Renal cortical epithelial cell (primary cell): ENCODE data around the gene PROSER1. TPM values are rescaled to one million over a fixed set of nuclear protein-coding genes. Genes with fewer than 3 reads are reported as not detected.
"Not testable (repeated sequence)": the region's sequence is repeated elsewhere in the genome, so short reads cannot be mapped to it uniquely, and the experiment has no call there.

ENCODE experiments used
- DNase-seq: peaks from one replicate; pipeline ENCODE4 v3.0.0-alpha.2; 2011; ENCODE audit warnings: low read depth
- total RNA-seq: library from RNA; depleted of rRNA; stranded (reverse); fragments of >200 nt; gene quantifications from 2 replicates; pipeline ENCODE4 v1.2.3, GENCODE V29; 2014

Gene PROSER1
- total RNA-seq, result 15.5 and 20.9 TPM in 2 replicates

DNA sequence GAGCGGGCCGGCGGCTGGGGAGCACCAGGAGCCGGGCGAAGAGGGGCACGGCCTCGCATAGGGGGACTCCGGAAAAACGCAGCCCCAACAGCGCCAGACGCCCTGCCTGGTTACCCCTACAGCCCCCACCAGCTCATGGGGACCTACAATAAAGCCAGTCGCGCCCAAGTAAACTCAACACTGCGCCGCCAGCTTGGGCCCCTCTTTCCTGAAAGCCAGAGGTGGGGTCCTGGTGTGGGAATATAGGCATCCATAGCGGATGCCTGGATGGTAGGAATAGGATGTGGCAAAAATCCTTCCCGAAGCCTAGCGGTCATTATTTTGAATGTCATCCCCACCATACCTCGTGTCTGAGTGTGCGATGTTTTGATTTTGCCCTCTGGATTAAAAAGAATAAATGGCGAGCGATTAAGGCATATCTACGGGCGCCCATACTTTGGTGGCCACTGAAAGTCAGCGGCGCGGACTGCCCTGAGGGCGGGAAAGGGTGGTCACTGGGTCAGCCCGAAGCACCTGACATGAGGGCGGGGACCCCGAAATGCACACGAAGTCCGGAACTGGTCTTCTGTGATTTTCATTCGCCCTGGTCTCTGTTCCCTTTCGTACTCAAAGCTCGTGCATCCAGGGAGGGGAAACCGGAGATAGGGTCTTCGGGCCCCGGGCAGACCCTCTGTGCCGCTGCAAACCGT, at the start of gene PROSER1, which contains the start of gene NHLRC3:
Gene PROSER1 (minus strand): TSS at position 210 of the 689 bp plus-strand sequence. CDS start 847 bp downstream, outside the sequence.
Gene NHLRC3 (plus strand): TSS at position 577 of the 689 bp plus-strand sequence. CDS start 184 bp downstream, outside the sequence.
- DNase-seq, result peak; percentile 89

DNA sequence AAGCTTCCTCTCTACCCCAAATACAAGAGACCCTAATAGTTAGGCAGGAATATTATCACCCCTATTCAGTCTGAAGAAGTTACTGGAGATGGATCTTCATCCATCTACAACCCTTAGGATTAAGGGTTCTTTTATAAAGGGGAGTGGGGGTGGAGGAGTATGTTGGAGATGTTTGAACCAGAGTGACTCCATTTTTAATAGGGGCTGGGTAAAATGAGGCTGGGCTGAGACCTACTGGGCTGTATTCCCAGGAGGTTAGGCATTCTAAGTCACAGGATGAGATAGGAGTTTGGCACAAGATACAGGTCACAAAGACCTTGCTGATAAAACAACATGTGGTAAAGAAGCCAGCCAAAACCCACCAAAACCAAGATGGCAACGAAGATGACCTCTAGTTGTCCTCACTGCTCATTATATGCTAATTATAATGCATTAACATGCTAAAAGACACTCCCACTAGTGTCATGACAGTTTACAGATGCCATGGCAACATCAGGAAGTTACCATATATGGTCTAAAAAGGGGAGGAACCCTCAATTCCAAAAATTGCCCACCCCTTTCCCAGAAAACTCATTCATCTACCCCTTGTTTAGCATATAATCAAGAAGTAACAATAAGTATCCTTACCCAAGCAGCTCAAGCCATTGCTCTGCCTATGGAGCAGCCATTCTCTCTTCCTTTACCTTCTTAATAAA, 48.5 kb upstream of the PROSER1 start:
- not testable (repeated sequence) for DNase-seq

GRCh38 chr13:39073983-39074382, 36.1 kb upstream of the PROSER1 start:
- no peak for DNase-seq

DNA sequence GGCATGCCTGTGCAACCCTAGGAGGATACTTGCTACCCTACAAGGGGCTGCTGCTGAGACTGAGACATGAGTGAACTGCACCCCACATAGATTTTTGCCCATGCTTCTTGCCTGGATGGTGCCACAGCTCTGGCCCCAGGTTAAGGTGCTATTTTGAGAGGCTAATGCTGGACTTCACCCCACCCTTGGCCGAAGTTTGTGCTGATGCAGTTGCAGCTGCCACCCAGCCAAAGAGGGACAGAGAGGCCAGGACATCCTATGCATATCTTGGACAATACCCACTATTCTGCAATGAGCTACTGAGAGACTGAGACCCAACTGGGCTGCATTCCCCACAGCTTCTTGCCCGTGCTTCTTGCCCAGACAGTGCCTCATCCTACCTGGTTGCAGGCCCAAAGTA, 35.0 kb upstream of the PROSER1 start:
- no peak for DNase-seq

DNA sequence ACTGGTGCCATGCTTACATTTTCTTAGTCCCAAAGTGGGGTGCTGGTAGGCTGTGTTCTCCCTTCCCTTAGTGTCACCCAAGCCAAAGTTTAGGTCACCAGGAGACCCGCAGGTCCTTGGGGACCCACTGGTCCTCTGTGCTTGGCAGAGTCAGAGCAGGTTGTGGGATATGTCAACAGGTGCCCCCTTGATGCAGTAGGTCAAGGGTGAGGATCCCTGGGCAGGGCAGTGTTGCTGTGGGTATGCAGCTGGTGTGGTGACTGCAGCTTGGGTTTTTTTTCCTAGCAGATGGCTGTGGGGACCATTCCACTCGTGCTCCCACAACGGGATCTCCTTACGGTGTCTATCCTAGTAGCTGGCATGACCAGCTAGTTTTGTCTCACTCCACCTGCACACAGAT, 24.1 kb upstream of the PROSER1 start:
- DNase-seq, result no peak

DNA sequence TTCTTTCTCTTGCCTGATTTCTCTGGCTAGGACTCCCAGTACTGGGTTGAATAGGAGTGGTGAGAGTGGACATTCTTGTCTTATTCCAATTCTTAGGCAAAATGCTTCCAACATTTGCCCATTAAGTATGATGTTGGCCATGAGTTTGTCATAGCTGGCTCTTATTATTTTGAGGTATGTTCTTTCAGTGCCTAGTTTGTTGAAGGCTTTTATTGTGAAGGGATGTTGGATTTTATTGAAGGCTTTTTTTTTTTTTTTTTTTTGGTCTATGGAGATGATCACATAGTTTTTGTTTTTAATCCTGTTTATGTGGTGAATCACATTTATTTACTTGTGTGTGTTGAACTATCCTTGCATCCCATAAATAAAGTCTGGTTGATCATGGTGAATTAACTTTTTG, 20.2 kb upstream of the PROSER1 start:
- no peak for DNase-seq

GRCh38 chr13:39056018-39056417, 18.1 kb upstream of the PROSER1 start:
- no peak for DNase-seq

DNA sequence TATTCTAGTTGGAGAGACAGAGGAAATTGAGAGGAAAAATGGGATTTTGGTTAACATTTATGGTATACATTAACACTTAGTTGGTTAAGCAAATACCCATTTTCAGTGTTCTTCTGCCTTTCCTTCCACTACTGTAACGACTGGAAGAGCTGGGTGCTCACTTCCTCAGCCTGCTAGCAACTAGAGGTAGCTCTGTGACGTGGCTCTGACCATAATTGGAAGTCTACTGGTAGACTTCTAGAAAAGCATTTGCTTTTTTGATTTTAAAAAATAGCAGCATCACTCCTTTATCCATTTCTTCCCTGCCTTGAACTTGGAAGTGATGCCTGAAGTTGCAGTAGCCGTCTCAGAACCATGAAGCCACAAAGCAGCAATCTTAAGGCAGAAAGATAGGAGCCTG, 16.2 kb upstream of the PROSER1 start:
- no peak for DNase-seq

GRCh38 chr13:39052944-39053343, 15.1 kb upstream of the PROSER1 start:
- no peak for DNase-seq

DNA sequence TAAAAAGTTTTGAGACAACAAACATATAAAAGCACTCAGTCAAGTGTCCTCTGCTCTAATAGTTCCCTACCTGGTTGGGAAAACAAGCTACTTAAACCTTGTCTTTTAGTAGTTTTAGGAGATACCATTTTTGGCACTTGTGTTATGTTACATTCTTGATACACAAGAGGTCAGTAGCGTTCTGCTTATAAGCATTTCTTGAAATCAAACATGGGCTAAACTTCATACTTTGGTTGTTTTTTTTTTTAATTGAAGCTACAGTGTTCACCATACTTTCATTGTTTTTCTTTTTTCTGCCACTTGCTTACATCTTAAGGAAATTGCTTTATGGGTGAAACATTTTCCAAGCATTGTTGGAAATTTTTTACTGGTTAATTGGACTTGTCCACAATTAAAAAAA, 13.3 kb upstream of the PROSER1 start:
- DNase-seq, result peak; percentile 62

GRCh38 chr13:39049274-39049673, 11.4 kb upstream of the PROSER1 start:
- no peak for DNase-seq

- DNase-seq, result no peak
Measured at GRCh38 chr13:39048806-39049205, 10.9 kb upstream of the PROSER1 start.

GRCh38 chr13:39047560-39047959, 9.7 kb upstream of the PROSER1 start:
- DNase-seq, result no peak

DNA sequence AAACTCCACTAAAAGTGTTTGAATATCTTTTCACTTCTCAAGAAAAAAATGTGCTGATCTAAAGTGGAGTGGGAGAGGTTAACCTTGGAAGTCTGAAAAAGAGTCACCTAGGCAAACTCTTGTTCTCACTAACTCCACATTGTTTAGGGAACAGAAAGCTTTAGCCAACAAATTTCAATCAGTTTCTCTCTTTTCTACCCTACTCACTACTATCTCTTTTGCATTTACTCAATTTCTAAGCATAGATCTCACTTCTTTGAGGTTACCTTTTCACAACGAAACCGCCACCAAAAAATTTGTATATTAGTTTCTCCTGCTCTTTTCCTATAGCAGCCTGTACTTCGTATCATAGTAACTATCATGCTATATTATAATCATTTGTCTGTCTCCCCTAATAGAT, 6.6 kb upstream of the PROSER1 start:
- DNase-seq, result no peak

GRCh38 chr13:39040206-39040605, 2.3 kb upstream of the PROSER1 start:
- DNase-seq, result peak; percentile 28

DNA sequence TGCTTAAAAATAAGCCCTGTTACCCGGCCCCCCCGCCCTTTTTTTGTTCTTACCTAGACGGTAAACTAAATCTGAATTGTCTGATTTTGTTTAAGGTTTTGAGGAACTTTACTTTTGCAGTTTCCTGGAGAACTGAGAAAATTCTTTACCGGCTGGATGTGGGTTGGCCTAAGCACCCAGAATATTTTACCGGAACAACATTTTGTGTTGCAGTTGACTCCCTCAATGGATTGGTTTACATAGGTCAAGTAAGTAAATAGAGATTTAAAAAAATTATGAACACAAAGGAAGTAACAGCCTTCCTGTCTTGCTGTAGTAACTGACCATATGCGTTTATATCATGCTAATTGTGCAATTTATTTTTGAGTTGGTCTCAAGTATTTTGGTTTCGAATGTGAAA, 1.2 kb upstream of the PROSER1 start:
- no peak for DNase-seq

DNA sequence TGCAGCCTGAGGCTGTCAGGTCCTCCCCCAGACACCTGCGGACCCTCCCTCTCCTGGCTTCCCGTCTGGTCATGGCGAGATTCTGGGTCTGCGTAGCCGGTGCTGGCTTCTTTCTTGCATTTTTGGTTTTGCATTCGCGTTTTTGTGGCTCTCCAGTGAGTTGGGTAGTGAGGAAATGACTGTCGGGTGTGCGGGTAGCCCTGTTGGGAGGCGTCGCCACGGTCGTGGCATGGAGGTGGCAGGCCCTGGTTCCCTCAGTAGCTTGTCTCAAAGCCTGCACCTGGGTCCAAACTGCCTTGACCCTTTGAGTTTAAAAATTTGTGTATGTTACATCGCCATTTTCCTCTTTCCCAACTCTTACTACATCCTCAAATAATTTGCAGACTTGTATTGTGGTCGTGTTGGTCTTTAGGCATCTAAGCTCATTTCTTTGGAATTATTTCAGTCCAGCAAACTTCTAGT, 711 bp upstream of the PROSER1 start:
- DNase-seq, result peak; percentile 21

GRCh38 chr13:39037410-39037879, 444 bp downstream of the PROSER1 start:
- DNase-seq, result no peak

- peak; percentile 54 for DNase-seq
Measured at GRCh38 chr13:39036212-39036611, 1.7 kb downstream of the PROSER1 start.

DNA sequence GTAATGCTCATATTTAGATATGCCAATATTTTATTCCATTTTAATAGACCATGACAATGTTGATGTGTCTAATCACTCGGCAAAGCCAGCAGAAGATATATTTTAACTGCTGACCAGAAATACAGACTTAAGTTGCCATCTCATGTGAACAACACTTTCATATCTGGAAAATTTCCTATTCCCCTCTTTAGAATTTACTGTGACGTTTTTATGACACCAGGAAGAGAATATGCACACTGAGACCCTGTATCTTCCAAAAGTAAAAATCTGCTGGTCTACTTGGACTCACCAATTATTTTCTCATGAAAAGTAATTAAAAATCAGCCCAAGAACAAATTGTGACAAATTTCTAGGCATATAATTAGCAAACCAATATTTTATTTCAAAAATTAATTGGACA, 2.1 kb downstream of the PROSER1 start:
- no peak for DNase-seq

DNA sequence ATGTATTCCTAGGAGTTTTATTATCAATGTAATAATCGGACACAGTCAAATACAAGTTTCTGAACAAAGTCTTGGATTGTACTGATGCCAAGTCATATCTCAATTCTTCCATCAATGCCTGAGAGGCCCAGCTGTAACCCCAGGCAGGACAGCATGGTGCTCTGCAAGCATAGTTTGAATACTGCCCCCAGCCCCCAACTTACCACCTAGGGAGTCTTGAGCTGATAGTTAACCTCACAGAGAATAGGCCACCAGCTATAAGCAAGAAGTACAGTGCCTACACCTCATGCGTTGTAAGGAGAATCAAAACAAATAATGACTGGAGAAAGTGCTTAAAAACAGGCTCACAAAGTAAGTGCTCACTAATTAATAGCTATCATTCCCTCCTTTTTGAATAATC, 2.7 kb downstream of the PROSER1 start:
- DNase-seq, result no peak

DNA sequence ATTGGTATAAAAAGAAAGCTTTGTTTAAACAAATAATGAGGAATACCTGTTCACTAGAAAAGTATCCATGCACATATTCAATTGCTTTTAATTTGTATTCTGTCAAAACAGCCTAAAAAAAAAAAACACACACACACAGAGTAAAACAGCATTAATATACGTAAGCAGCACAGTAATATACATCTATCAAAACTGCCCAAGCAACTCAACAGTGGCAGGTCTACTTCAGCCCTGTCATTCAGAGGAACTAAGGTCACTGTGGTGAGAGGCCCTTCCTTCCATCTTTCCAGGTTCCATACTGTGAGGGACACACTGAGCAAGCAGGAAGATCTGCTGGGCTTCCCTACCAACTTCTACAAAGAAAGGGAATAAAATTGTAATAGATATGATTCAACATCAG, 3.8 kb downstream of the PROSER1 start:
- no peak for DNase-seq

GRCh38 chr13:39032150-39032549, 5.7 kb downstream of the PROSER1 start:
- DNase-seq, result no peak
